HepG2 (cell line): ENCODE results near the gene GSG1. TPM values are rescaled to one million over a fixed set of nuclear protein-coding genes. Genes with fewer than 3 reads are reported as not detected.
A peak's percentile ranks its signal among the peaks of the same experiment; 100 is the strongest.

Experiments
- NBN ChIP-seq: fragments of 450-650 bp; conservative IDR thresholded peaks from 2 replicates; pipeline ENCODE4 v1.6.1; 2017
- NFE2L2 ChIP-seq: fragments of 150-350 bp; IDR thresholded peaks from 2 replicates; pipeline ENCODE4 v1.6.1; 2014; ENCODE audit warnings: low read length
- PAWR ChIP-seq: sonication (generic); formaldehyde crosslinking; IDR thresholded peaks from 2 replicates; pipeline ENCODE4 v1.4.0; 2020; ENCODE audit warnings: missing genetic modification reagents, mild to moderate bottlenecking, borderline replicate concordance
- SP4 ChIP-seq: sonication (generic); formaldehyde crosslinking; IDR thresholded peaks from 2 replicates; pipeline ENCODE4 v1.8.1; 2023; ENCODE audit warnings: mild to moderate bottlenecking, missing genetic modification reagents
- SRSF9 ChIP-seq: fragments of 200-400 bp; formaldehyde crosslinking; IDR thresholded peaks from 2 replicates; pipeline ENCODE4 v1.6.1; 2018; ENCODE audit warnings: borderline replicate concordance, mild to moderate bottlenecking, low read depth, low read length; ENCODE audit not compliant: insufficient read depth, poor library complexity, severe bottlenecking
- YEATS4 ChIP-seq: sonication (generic); formaldehyde crosslinking; IDR thresholded peaks from 2 replicates; pipeline ENCODE4 v1.4.0; 2020; ENCODE audit warnings: missing genetic modification reagents, borderline replicate concordance
- ZBTB21 ChIP-seq: sonication (generic); formaldehyde crosslinking; IDR thresholded peaks from 2 replicates; pipeline ENCODE4 v1.4.0; 2020; ENCODE audit warnings: missing genetic modification reagents
- ZBTB42 ChIP-seq: sonication (generic); formaldehyde crosslinking; IDR thresholded peaks from 2 replicates; pipeline ENCODE4 v1.5.0; 2020; ENCODE audit warnings: mild to moderate bottlenecking, missing genetic modification reagents
- ZHX2 ChIP-seq, 2 experiments: sonication (generic) in 1 of 2; formaldehyde crosslinking in 1 of 2; IDR thresholded peaks; 2 replicates each; pipeline versions ENCODE4 v1.6.1 to v1.9.0; 2014 to 2022; ENCODE audit warnings: antibody characterized with exemption in 1 of 2, borderline replicate concordance in 1 of 2, inconsistent platforms in 1 of 2, low read depth in 1 of 2, missing genetic modification reagents in 1 of 2
- ZNF256 ChIP-seq: sonication (generic); formaldehyde crosslinking; conservative IDR thresholded peaks from 2 replicates; pipeline ENCODE4 v1.4.0; 2020; ENCODE audit warnings: missing genetic modification reagents
- ZNF260 ChIP-seq: sonication (generic); formaldehyde crosslinking; IDR thresholded peaks from 2 replicates; pipeline ENCODE4 v1.4.0; 2020; ENCODE audit warnings: missing genetic modification reagents, low read depth, mild to moderate bottlenecking, borderline replicate concordance
- ZNF280D ChIP-seq: sonication (generic); formaldehyde crosslinking; IDR thresholded peaks from 2 replicates; pipeline ENCODE4 v1.5.1; 2020; ENCODE audit warnings: mild to moderate bottlenecking, missing genetic modification reagents
- ZNF44 ChIP-seq: sonication (generic); formaldehyde crosslinking; IDR thresholded peaks from 2 replicates; pipeline ENCODE4 v1.5.1; 2020; ENCODE audit warnings: mild to moderate bottlenecking, missing genetic modification reagents
- ZNF510 ChIP-seq: sonication (generic); formaldehyde crosslinking; IDR thresholded peaks from 2 replicates; pipeline ENCODE4 v1.4.0; 2020; ENCODE audit warnings: low read depth, mild to moderate bottlenecking, missing genetic modification reagents
- ZNF605 ChIP-seq: sonication (generic); formaldehyde crosslinking; IDR thresholded peaks from 2 replicates; pipeline ENCODE4 v1.8.0; 2022; ENCODE audit warnings: mild to moderate bottlenecking, missing genetic modification reagents
- polyA plus RNA-seq, 8 experiments: library from polyadenylated mRNA; depleted of rRNA in 3 of 8; stranded (reverse) in 7 of 8; unstranded in 1 of 8; fragments of >200 nt; fragmentation: Illumina TruSeq in 4 of 8; extraction: Trizol in 4 of 8; gene quantifications; 2 replicates each; pipeline versions ENCODE4 v1.2.1 to v1.2.3, GENCODE V29; 2011 to 2016; ENCODE audit warnings: low read depth in 4 of 8, missing spikeins in 1 of 8, mixed read lengths in 1 of 8; ENCODE audit not compliant: insufficient read depth in 1 of 8
- total RNA-seq, 5 experiments: library from RNA; depleted of rRNA; stranded (reverse); fragments of >200 nt; fragmentation: Illumina TruSeq; extraction: Trizol; gene quantifications; 2 replicates each; pipeline ENCODE4 v1.2.3, GENCODE V29; 2016; ENCODE audit warnings: low read depth in 1 of 5
- TF ChIP-seq, protein P1 (sequence below): sonication (generic); formaldehyde crosslinking; IDR thresholded peaks from 2 replicates; pipeline ENCODE4 v1.5.0; 2020; ENCODE audit warnings: mild to moderate bottlenecking, missing genetic modification reagents

Gene GSG1
- total and polyA plus RNA-seq, 2 of the 13 experiments (the other 11 are each of a cell fraction or from before 2014, with no cell fraction given) = not detected

GRCh38 chr12:13044002-13044905 lies 59.2 kb downstream of the GSG1 start, which contains the start of gene FAM234B (continued):
- TF ChIP-seq ZNF280D (CRISPR knock-in tag) (peak; percentile 90; the same call in 1 of the 2 replicates), ZHX2 (IDR thresholded peaks at IDR 0.05; ENCODE audit: low read depth) (no peak), ZHX2 (CRISPR knock-in tag; IDR thresholded peaks at IDR 0.05; ENCODE audit: borderline replicate concordance) (no peak), ZNF256 (CRISPR knock-in tag) (0 out of 2 replicates have a peak, but pooled peaks have one; percentile 20), YEATS4 (CRISPR knock-in tag) (peak; percentile 59; the same call in 1 of the 2 replicates), ZNF44 (CRISPR knock-in tag) (no peak), NFE2L2 (no peak), ZBTB42 (CRISPR knock-in tag) (peak; percentile 76; the same call in 1 of the 2 replicates), ZBTB21 (CRISPR knock-in tag) (no peak), ZNF605 (CRISPR knock-in tag) (no peak), PAWR (CRISPR knock-in tag) (no peak), NBN (no peak), SP4 (CRISPR knock-in tag) (peak; percentile 72; the same call in 1 of the 2 replicates), ZNF510 (CRISPR knock-in tag) (no peak), ZNF260 (no peak), SRSF9 (no peak)
- TF ChIP-seq, protein P1, sequence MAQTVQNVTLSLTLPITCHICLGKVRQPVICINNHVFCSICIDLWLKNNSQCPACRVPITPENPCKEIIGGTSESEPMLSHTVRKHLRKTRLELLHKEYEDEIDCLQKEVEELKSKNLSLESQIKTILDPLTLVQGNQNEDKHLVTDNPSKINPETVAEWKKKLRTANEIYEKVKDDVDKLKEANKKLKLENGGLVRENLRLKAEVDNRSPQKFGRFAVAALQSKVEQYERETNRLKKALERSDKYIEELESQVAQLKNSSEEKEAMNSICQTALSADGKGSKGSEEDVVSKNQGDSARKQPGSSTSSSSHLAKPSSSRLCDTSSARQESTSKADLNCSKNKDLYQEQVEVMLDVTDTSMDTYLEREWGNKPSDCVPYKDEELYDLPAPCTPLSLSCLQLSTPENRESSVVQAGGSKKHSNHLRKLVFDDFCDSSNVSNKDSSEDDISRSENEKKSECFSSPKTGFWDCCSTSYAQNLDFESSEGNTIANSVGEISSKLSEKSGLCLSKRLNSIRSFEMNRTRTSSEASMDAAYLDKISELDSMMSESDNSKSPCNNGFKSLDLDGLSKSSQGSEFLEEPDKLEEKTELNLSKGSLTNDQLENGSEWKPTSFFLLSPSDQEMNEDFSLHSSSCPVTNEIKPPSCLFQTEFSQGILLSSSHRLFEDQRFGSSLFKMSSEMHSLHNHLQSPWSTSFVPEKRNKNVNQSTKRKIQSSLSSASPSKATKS (CRISPR knock-in tag) = no peak
